Left renal pelvis (tissue), 4 donors: ENCODE data around the gene CISH. TPM values are rescaled to one million over a fixed set of nuclear protein-coding genes. Genes with fewer than 3 reads are reported as not detected.

Experiments used
- DNase-seq, 4 donors: peaks; one replicate each; pipeline ENCODE4 v3.0.0-alpha.2; 2013; ENCODE audit warnings: low read depth in 4 of 4, low spot score in 3 of 4
- polyA plus RNA-seq, 4 donors: library from polyadenylated mRNA; unstranded; fragments of 120-200 nt; gene quantifications; one replicate each; pipeline ENCODE4 v1.2.1, GENCODE V29; 2013; ENCODE audit not compliant: insufficient read length in 4 of 4

The CISH gene, protein sequence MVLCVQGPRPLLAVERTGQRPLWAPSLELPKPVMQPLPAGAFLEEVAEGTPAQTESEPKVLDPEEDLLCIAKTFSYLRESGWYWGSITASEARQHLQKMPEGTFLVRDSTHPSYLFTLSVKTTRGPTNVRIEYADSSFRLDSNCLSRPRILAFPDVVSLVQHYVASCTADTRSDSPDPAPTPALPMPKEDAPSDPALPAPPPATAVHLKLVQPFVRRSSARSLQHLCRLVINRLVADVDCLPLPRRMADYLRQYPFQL
- polyA plus RNA-seq, result 10 to 100 TPM; 26.8 to 33.6 (median 31.0) TPM

DNA sequence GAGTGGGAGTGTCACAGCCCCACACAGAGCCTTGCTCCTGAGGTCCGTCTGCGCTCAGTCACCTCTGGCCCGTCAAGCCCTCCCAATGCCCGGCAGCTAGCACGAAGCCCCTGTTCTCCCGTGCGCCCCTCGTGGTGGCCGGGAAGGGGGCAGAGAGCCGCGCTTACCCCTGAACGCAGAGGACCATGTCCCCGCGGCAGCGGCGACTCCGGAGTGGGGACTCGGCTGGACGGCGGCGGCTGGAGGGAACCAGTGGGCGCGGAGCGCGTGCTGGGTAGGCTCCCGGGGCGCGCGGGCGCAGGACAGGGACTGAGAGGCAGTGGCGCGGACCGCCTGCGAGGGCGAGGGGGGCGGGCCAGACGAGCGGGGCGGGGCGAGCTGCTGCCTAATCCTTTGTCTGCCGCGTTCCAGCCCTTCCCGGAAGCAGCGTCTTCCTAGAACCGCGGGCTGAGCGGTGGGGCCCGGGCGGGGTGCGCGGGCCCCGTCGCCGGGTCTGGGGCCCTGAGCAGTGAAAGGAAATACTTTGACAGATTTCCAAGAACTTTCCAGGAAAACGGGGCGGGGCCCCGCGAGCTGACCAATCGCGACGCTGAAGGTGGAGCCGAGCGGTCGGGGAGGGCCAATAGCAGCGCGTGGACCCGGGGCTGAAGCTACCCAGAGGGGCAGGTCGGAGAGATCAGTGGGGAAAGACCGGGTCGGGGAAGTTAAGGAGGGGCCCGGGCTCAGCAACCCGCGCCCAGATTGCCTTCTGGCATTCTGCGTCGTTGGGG lies at the start of gene CISH:
Gene CISH (minus strand): TSS at position 311 of the 770 bp plus-strand sequence. CDS start 124 bp downstream, at position 187.
- peak; percentile 94 to 96 (median 95) for DNase-seq

DNA sequence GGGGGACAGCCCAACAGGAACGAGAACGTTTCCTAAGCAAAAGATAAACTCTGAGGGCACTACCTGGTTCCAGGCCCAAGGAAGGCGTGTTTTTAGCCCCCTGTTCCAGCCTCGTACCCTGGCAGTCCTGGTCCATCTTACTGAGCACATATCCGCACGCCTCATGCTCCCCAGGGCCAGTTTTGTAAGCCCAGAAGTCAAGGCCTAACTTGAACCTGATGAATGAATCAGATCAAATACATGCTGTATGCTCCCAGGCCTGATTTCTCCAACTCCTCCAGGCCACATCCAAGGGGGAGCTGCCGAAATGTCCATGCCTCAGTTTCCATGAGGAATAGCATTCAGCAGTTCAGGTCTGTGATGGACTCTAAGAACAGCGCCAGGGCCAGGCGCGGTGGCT lies 48.8 kb upstream of the CISH start:
- no peak for DNase-seq

DNA sequence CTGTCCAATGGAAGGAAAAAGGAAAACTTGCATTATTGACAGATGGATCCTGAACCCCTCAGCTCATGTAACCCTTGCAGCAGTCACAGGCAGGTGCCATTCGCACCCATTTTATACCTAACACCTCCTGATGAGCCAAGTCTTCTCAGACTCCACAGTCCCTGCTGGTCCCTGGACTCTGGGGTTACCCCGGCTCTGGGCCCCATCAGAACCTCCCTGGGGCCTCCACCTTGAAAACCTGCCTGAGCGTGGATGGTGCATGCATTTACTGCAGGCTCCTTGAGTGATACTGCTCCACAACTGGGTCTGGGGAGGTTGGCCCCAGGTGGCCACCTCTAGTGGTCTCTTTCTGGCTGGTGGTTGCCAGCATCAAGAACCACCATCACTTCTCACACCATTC lies 47.3 kb upstream of the CISH start:
- DNase-seq, result no peak

GRCh38 chr3:50658416-50658815 lies 46.8 kb upstream of the CISH start:
- DNase-seq, result no peak

- DNase-seq, result no peak
Observed at GRCh38 chr3:50657816-50658215, 46.2 kb upstream of the CISH start.

- DNase-seq, result no peak
Observed at GRCh38 chr3:50657407-50657806, 45.8 kb upstream of the CISH start.

DNA sequence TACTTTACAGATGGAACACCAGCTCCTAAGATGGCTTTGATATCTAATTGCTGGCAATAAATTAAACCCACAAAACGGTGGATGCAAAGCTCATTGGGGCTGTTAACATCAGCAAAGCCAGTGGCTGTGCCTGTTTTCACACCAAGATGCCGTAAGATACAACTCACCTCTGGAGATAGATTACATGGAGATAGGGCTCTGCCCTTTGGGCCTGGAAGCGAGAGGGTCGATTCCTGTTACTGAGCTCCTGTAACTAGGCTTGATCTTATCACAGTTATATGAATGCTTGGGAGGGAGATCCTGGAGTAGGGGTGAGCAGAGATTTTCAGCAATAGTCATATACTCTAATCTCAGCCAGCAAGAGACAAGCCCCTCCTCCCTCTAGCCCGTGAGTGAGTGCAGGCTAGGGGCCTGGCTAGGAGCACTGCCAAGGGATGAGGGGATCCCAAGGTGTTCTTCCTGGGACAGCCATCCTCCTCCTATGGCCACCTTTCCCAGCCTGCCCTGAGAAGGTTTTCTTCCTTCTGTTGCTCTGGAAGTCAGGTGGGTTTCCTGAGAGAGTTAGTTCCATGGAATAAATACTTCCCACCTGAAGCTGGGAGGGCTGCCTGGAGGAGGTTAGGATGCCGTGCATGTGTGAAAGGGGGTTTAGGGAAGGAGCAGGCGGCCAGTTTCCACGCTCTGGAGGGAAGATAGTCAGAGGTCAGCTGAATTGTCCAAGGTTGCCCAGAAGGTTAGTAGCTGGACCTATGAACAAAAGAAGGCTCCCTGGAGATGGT lies 45.0 kb upstream of the CISH start:
- no peak for DNase-seq

GRCh38 chr3:50655009-50655830 lies 43.6 kb upstream of the CISH start:
- DNase-seq, result no peak

- DNase-seq, result no peak
Observed at GRCh38 chr3:50653937-50654595, 42.5 kb upstream of the CISH start.

DNA sequence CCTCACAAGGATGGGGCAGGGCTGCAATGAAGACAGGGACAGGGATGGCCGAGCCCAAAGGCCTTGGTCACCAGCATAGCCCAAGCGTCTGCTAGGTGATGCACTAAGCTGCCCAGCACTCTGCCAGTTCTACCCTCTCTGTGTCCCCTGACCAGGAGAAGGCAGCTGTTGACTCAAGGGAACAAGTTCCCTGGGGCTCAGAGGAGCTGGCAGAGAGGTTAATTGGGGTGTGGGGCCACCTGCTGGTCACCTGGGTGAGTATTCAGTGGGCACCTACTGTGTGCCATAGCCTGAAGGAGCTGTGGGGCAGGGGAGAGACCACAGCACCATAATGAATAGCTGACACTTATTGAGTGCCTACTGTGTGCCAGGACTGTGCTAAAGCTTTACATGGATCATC lies 41.1 kb upstream of the CISH start:
- DNase-seq, result no peak

GRCh38 chr3:50651920-50652529 lies 40.5 kb upstream of the CISH start:
- DNase-seq, result no peak

- DNase-seq, result no peak
Observed at GRCh38 chr3:50651445-50651844, 39.9 kb upstream of the CISH start.

GRCh38 chr3:50650018-50650417 lies 38.4 kb upstream of the CISH start:
- DNase-seq, result no peak

DNA sequence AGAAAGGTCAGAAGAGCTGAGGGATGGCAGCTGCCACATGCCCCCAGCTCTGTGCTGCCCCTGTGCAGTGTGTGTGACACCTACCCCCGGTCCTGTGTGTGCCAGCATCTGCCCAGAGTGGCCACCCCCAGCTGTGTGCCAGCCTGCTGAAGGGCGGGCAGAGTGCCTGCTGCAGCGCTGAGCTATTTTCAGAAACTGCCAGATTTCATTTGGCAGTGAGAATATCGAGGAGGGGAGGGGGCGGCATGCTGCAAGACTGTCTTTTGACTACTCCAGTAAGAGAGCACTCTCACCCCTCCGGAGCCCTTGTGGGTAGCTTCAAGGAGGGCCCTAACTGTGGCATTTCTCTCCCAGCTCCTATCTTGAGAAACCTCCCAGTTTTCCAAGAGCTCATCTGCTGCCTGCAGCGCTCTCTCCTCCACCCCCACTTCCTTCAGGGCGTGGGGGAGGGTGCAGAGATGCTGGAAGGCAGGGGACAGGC lies 37.9 kb upstream of the CISH start:
- DNase-seq, result no peak

GRCh38 chr3:50648944-50649343 lies 37.4 kb upstream of the CISH start:
- no peak for DNase-seq

DNA sequence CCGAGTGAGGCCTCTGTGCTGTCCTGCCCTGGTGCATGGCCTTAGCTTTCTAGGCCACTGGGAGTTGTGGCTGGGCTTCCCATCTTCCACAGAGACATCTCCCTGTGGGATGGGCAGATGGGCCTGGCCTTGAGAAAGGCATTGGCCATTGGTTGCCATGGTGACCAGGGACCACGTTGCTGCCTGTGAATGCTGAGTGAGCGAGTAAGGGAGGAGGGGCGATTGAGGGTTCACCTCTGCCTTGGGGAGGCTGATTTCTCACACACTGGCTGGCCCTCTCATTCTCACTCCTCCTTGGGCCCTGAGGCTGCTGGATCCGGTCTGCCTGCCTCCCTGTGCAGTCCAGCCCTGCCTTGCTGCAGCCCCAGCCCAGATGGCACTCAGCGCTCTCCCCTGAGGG lies 36.7 kb upstream of the CISH start:
- no peak for DNase-seq

DNA sequence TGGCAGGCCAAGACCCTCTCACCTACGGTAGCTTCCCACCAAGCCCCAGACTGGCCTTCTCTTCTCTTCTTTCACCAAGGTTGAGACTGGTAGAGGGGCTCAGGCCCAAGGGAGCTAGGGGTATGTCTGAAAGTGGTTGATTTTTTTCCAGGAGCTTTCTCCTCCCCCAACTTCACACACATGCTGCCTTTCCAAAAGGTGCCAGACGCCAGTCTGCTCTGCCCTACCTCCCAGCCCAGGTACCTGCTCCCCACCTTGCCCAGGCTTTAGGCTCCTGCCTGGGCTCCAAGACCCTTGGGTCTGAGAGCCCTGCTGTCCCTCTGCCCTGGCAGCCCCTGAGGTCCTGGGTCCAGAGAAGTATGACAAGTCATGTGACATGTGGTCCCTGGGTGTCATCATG lies 33.8 kb upstream of the CISH start:
- no peak for DNase-seq

DNA sequence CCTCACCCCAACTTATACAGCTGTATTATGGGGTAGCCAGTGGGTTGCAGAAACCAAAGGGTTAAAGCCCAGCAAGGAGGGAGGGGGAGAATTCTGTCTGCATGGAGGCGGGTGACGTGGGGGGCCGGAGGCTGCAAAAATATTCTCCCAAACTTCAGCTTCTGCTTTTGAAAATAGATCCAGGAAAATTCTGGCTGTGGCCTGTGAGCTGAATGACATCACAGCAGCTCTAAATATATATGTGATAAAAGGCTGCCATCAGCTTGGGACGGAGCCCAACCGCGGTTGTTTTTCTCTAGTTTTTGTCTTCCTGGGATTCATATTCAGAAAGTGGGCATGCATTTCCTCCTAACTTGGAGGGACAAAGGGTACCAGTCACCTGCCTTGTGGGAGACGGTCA lies 33.0 kb upstream of the CISH start:
- no peak for DNase-seq

GRCh38 chr3:50642382-50642781 lies 30.8 kb upstream of the CISH start:
- no peak for DNase-seq
